ENCODE results near the gene SLC6A2.

DNA sequence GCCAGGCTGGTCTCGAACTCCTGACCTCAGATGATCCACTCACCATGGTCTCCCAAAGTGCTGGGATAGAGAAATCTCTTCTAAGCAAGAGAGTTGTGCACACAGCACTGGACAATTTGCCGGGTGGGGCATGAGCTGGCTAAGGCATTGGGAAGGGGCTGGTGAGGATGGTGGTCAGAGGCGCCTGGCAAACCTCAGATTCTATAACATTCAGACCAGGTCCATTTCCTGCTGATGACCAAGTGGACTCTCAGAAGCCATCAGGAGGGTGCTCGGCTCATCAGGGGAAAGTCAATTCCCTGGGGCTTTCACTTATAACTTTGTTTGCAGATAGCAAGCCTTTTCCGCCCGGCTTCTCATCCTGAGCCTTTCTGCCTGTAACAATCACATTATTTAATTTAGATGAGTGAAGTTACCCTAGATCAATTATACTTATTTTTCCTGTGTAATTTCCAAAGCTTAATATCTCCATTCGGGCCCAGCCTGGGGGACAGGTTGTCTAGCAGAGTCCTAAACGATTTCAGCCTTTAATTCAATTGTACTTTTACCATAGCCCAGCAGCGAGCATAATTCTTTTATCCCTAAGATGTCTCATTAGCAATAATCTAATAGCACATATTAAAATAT lies 15.0 kb upstream of the SLC6A2 start:
- no peak for TF ChIP-seq CTCF (IDR thresholded peaks at IDR 0.05; ENCODE audit: insufficient read depth, low read length)
- no peak for TF ChIP-seq POLR2AphosphoS5 (IDR thresholded peaks at IDR 0.05; ENCODE audit: low read depth)
- TF ChIP-seq, protein P1, sequence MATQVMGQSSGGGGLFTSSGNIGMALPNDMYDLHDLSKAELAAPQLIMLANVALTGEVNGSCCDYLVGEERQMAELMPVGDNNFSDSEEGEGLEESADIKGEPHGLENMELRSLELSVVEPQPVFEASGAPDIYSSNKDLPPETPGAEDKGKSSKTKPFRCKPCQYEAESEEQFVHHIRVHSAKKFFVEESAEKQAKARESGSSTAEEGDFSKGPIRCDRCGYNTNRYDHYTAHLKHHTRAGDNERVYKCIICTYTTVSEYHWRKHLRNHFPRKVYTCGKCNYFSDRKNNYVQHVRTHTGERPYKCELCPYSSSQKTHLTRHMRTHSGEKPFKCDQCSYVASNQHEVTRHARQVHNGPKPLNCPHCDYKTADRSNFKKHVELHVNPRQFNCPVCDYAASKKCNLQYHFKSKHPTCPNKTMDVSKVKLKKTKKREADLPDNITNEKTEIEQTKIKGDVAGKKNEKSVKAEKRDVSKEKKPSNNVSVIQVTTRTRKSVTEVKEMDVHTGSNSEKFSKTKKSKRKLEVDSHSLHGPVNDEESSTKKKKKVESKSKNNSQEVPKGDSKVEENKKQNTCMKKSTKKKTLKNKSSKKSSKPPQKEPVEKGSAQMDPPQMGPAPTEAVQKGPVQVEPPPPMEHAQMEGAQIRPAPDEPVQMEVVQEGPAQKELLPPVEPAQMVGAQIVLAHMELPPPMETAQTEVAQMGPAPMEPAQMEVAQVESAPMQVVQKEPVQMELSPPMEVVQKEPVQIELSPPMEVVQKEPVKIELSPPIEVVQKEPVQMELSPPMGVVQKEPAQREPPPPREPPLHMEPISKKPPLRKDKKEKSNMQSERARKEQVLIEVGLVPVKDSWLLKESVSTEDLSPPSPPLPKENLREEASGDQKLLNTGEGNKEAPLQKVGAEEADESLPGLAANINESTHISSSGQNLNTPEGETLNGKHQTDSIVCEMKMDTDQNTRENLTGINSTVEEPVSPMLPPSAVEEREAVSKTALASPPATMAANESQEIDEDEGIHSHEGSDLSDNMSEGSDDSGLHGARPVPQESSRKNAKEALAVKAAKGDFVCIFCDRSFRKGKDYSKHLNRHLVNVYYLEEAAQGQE (IDR thresholded peaks at IDR 0.05; ENCODE audit: insufficient replicate concordance, low read depth) = no peak
- TF ChIP-seq GABPA (IDR thresholded peaks at IDR 0.05; ENCODE audit: low read depth) = no peak
- TF ChIP-seq SPI1 (IDR thresholded peaks at IDR 0.05; ENCODE audit: borderline replicate concordance, low read depth) = no peak
